Measurements from ENCODE around the gene CD83. TPM values are rescaled to one million over a fixed set of nuclear protein-coding genes. Genes with fewer than 3 reads are reported as not detected.

Gene CD83
- total and polyA plus RNA-seq, 2 of the 8 experiments (the other 6 are each of a cell fraction or from before 2014, with no cell fraction given): 4.6 to 8.5 TPM

DNA sequence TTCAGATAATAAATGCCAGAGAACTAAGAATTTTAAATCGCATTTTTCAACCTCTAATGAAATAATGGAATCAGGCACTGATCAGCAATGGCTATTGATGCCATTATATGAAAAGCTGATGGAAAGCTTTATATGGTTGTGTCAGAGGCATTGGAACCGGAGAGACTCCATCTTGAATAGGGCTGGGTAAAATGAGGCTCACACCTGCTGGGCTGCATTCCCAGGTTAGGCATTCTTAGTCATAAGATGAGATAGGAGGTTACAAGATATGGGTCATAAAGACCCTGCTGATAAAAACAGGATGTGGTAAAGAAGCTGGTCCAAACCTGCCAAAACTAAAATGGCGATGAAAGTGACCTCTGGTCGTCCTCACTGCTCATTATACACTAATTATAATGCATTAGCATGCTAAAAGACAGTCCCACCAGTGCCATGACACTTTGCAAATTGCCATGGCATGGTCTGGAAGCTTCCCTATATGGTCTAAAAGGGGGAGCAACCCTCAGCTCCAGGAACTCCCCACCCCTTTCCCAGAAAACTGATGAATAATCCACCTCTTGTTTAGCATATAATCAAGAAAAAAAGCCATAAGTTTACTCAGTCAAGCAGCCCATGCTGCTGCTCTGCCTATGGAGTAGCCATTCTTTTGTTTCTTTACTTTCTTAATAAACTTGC is 40.2 kb upstream of the CD83 start:
- no peak overlapping the region for H4K91ac ChIP-seq (replicated peaks; ENCODE audit: insufficient read length, low read length)
- H3K4me1 ChIP-seq (replicated peaks in 1 of 4; ENCODE audit: control insufficient read depth in 3 of 4, insufficient read depth in 4 of 4, low read length in 3 of 4): peaks cover 0 to 2% (median 2%) of the 10 kb centered on the region in 4 experiments; a peak in 3 of 7 replicates
- no peak overlapping the region for H3K27ac ChIP-seq (ENCODE audit: low read depth, low read length)
- no peak overlapping the region for H3K4ac ChIP-seq (replicated peaks; ENCODE audit: insufficient read length, low read depth, low read length)
- no peak overlapping the region for H4K8ac ChIP-seq (ENCODE audit: extremely low read depth, insufficient read depth, low read length)
- no peak overlapping the region for H3K4me3 ChIP-seq (ENCODE audit: extremely low read depth in 1 of 4, insufficient read depth in 2 of 4, low read depth in 3 of 4, low read length in 4 of 4)
- H2BK5ac ChIP-seq (ENCODE audit: low read depth, low read length): no peak overlapping the region
- FAIRE-seq: no peak
- ChIA-PET CTCF (ENCODE audit: partially characterized antibody) (interaction anchor here (0.9 to 1.9 kb wide), 2 partner anchors 11 to 169 kb away, joined by 3 to 11 read pairs; no protein-coding TSS in a partner anchor), POLR2A (ENCODE audit: partially characterized antibody) (no interaction called here)
- no peak overlapping the region for H2BK12ac ChIP-seq (ENCODE audit: low read depth, low read length)
- H3K9ac ChIP-seq (replicated peaks in 1 of 4; ENCODE audit: extremely low read depth in 1 of 4, low read depth in 3 of 4, low read length in 3 of 4): no peak overlapping the region
- no peak overlapping the region for H3K4me2 ChIP-seq (ENCODE audit: insufficient read depth in 1 of 2, low read depth in 2 of 2, low read length in 2 of 2)
- WGBS, 2 experiments (ENCODE audit: extremely low coverage in 1 of 2, insufficient coverage in 1 of 2, insufficient read length in 1 of 2, insufficient replicate concordance in 2 of 2, low coverage in 1 of 2, low lambda C conversion rate in 2 of 2, missing lambda C conversion rate in 1 of 2): 88% methylated on average over 4 of the region's 4 CpGs; no CpG with 5 or more reads in 1 of the 2 experiments
- H3K56ac ChIP-seq (replicated peaks; ENCODE audit: insufficient read length, low read depth, low read length): no peak overlapping the region
- no peak overlapping the region for H3K14ac ChIP-seq (ENCODE audit: insufficient read length)
- H2AK5ac ChIP-seq (ENCODE audit: low read depth, low read length): no peak overlapping the region
- no peaks in the 10 kb centered on the region for H3K36me3 ChIP-seq (ENCODE audit: control insufficient read depth in 2 of 4, insufficient read depth in 4 of 4, low read length in 3 of 4)
- no peak for DNase-seq (ENCODE audit: low read depth in 1 of 2, low spot score in 2 of 2)
- H3K18ac ChIP-seq (ENCODE audit: extremely low read depth, low read length): no peak overlapping the region
- H3K27me3 ChIP-seq (replicated peaks in 1 of 4; ENCODE audit: control insufficient read depth in 3 of 4, extremely low read depth in 1 of 4, insufficient read depth in 3 of 4, low read length in 3 of 4): no peaks in the 10 kb centered on the region
- H3K23ac ChIP-seq (ENCODE audit: insufficient read length): no peak overlapping the region
- no peaks in the 10 kb centered on the region for H3K23me2 ChIP-seq (ENCODE audit: low read depth, low read length)
- H4K5ac ChIP-seq (ENCODE audit: insufficient read length, low read depth, low read length): no peak overlapping the region
- no peaks in the 10 kb centered on the region for H3K79me1 ChIP-seq (ENCODE audit: low read depth, low read length)
- no peaks in the 10 kb centered on the region for H3K79me2 ChIP-seq (ENCODE audit: control insufficient read depth in 1 of 2, insufficient read depth in 2 of 2, low read length in 2 of 2)
- H2BK20ac ChIP-seq (ENCODE audit: low read length): no peak overlapping the region
- no peak overlapping the region for H2BK15ac ChIP-seq (ENCODE audit: low read length)
- H3K9me3 ChIP-seq (ENCODE audit: insufficient read depth in 2 of 2, low read depth in 1 of 2, low read length in 1 of 2): no peaks in the 10 kb centered on the region
- TF ChIP-seq RBBP5 (IDR thresholded peaks at IDR 0.05; ENCODE audit: borderline replicate concordance, low read depth, low read length): no peak
- TF ChIP-seq KDM5A (IDR thresholded peaks at IDR 0.05; ENCODE audit: low read length): no peak
- no peak for TF ChIP-seq SAP30 (IDR thresholded peaks at IDR 0.05; ENCODE audit: insufficient read depth, insufficient replicate concordance, low read length)
- no peak for TF ChIP-seq SP1 (IDR thresholded peaks at IDR 0.05; ENCODE audit: low read depth, low read length)
- TF ChIP-seq JUND (IDR thresholded peaks at IDR 0.05; ENCODE audit: low read length): no peak
- no peak for TF ChIP-seq BACH1 (IDR thresholded peaks at IDR 0.05; ENCODE audit: low read length)
- TF ChIP-seq CBX5 (IDR thresholded peaks at IDR 0.05; ENCODE audit: low read depth, low read length): no peak
- no peak for TF ChIP-seq KDM4A (IDR thresholded peaks at IDR 0.05; ENCODE audit: low read depth, low read length, severe bottlenecking)
- H4K20me1 ChIP-seq (replicated peaks in 1 of 2; ENCODE audit: control insufficient read depth in 1 of 2, insufficient read depth in 2 of 2, low read length in 2 of 2): no peaks in the 10 kb centered on the region
- no peak overlapping the region for H2BK120ac ChIP-seq (replicated peaks; ENCODE audit: low read depth, low read length)
- H2AFZ ChIP-seq (ENCODE audit: low read length): no peak overlapping the region
